Hippocampal formation (tissue), 2 donors: ENCODE measurements around the gene ARHGAP42.

ENCODE experiments used
- DNase-seq, 2 donors: peaks; one replicate each; lab custom pipeline; 2025; lab: John Stamatoyannopoulos, UW

Gene ARHGAP42

DNA sequence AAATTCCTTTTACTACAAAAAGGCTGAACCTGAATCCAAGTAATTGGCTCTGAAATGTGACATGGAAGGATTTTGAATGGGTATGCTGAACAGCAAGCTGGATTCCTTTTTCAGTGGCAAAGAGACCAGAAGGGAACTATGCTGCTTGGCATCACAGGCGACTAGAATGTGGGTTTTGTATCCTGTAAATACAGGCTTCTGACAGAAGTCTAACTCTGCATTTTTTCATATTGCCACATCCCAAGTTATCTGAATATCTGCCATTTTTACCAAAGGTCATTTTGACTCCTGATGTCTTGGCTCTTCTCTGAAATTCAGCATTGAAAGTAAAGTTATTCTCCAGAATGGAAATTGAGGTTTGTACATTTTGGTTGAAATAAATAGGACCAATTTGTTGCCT is 145.7 kb downstream of the ARHGAP42 start:
- no peak for DNase-seq

DNA sequence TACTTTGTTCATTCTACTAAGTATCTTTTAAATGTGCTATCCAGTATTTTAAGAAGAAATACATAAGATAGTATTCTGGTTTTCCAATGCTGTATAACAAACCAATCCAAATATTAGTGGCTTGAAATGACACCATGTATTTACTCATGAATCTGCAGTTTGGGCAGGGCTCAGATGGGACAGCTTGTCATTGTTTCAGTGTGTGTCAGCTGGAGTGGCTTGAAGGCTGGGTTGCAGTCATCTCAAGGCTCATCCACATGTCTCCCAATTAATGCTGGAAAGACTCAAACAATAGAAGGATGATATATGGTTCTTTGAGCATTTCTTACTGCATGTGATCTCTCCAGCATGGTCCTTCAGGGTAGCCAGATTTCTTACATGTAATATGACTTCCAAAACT is 146.2 kb downstream of the ARHGAP42 start:
- DNase-seq: no peak

DNA sequence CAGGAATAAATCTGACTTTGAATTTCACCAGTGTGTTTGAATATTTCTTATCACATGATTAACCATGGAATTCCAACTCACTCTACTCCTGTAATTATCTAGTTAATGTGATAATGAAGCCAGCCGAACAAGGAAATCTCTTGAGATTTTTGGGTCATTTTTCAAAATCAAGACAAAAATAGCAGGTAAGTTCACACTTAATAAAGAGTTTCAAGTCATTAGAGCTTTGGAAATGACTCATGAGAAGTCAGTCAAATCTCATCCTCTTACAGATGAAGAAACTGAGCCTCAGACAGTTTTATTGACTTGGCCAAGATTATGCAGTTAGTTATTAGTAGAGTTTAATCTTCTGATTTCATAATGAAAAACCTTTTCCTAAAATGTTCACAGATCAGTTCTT is 148.8 kb downstream of the ARHGAP42 start:
- DNase-seq: no peak

DNA sequence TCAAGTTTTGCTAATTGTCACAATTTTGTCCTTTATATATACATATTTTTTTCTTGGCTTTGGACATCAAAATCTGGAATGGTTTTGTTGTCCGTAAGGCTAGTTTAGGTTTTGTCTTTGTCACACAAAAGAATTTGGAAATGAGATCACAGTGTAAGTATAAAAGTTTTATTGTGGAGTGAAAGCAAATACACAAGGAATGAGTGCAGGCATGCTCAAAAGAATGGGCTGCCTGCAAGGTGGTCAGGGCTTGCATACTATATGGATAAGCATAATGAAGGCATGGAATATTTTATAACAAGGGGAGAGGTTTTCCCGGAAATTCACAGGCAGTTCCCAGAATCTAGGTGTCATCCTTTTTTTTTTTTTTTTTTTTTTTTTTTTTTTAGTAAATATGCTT is 150.2 kb downstream of the ARHGAP42 start:
- DNase-seq: no peak

DNA sequence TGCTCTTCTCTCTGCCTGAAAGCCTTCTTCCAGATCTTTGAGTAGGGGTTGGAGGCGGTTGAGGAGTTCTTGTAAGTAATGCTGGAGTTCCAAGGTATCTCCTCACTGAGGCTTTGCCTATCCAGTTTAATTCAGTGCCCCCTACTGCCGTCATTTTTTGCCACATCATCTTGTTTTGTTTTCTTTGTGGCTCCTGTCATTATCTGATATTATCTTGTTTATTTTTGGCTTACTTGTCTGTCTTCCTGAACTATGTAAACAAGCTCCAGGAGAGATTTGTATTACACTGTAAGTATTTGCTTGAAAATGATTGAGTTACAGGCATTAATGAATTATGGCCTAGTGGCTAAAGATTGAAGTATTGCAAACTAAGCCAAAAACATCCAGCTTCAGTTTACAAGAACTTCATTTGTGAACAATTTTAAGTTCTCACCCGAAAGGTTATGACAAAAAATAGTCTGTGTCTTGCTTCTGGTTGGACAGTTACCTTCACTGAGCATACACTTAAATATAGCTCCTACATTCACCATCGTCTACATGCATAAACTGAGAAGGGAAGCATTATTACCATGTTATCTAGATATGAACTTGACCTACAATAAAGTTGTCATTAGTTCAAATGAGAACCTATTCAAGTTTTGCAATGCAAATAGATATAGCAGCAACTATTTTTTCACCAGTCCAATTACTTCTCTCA is 154.8 kb downstream of the ARHGAP42 start:
- no peak for DNase-seq

DNA sequence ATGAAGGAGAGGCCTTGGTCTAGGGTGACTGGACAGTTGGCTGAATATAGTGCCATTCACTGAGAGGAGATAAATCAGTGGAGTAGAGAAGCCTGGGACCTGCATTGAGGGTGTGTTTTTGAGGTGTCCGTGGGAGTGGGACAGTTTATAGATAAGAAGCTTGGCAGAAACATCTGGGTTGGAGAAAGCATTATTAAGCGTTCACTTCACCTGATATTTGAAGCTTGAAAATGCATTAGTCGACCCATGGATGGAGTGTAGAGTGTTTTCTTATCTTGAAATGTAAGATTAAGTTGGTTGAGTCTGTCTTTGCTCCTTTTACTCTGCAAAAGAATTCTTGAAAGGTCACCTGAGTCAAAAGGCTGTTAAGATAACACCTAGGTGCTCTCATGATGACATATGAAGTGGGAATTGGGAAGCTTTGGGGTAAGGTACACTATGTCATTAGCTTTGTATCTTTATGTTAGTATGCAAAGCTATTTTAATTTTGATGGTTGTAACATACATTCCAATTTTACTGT is 160.7 kb downstream of the ARHGAP42 start:
- DNase-seq: no peak

DNA sequence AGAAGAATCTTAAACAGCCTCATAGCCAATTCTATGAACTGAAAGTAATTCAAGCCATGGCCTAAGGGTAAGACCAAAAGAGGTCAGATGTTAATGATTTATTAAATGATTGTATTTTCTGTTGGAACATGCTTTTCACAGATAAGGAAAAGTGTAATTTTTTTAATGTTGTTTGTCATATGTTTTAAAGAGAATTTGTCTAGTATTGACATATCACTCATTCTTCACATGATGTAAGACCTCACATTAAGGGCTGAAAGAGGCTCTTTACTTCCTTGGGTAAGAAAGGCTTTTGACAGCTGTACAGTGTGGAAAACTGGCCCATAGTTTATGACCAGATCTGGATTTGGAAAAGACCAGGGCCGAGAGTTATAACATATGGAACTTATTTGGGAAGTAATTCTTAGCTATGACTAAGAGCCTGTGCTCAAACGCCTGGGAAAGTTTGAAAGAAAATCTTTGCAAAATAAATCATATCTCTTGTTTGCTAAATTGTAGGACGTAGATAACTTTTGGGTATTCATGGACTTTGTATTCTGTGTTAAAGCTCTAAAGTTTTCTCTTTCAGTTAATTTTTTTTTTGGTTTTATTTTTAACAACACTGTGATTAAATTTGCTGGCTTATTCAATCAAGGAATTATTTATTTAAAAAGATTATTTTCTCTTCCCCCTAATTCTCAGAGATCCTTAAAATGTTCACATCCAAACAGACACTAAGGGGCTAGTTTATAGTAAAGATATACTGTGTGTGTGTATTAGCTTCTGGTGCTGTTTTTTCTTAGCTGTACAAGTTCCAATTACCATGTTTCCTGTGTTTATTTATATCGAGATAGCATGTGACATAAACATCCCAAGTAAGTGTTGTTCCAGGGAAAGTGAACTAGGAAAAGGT is 162.2 kb downstream of the ARHGAP42 start:
- DNase-seq: no peak

DNA sequence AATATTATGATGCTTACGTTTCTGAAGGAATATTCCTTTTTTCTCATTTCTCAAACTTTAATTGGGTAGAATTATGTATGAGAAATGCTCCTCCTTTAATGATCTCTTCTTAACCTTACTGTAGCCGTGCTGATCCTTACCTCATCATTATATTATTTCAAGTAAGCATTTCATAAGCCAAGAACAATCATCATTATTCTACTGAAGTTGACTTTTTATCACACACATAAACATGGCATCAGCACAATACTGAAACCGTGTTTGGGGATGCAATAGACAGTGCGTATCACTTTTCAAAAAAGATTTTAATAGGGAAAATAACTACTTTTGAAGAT is 162.8 kb downstream of the ARHGAP42 start:
- DNase-seq: no peak

DNA sequence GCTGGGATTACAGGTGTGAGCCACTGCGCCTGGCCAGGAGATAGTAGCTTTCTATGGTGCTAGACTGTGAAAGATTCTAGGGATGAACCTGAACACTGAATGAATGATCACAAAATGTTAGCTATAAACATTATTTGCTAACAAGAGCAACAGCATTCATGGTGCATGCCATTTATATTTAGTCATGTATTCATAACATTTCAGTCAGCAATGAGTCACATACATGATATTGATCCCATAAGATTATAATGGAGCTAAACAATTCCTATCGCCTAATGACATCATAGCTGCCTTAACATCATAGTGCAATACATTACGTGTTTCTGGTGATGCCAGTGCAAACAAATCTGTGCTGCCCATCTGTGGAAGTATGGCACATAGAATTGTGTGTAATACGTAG is 164.1 kb downstream of the ARHGAP42 start:
- no peak for DNase-seq

DNA sequence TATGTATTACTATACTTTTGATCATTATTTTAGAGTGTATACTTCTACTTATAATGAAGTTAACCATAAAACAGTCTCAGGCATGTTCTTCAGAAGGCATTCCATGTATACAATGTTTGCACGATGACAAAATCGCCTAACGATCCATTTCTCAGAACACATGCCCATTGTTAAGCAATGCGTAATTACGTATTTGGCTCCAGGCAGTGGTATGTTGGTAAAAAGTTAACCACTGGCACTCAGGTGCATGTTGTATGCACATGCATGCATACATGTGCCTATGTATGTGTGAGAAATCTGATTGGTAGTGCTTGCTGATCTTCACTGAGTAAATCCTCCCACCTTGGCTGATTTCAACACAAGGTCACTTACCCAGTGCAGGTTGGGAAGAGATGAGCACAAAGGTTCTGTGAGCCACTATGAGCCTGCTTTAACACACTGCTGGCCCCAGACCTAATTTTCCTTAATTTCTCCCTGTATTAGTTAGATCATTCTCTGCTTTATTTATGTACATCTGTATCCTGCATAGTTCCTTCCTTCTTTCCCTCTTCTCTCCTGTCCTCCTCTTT is 164.6 kb downstream of the ARHGAP42 start:
- no peak for DNase-seq

DNA sequence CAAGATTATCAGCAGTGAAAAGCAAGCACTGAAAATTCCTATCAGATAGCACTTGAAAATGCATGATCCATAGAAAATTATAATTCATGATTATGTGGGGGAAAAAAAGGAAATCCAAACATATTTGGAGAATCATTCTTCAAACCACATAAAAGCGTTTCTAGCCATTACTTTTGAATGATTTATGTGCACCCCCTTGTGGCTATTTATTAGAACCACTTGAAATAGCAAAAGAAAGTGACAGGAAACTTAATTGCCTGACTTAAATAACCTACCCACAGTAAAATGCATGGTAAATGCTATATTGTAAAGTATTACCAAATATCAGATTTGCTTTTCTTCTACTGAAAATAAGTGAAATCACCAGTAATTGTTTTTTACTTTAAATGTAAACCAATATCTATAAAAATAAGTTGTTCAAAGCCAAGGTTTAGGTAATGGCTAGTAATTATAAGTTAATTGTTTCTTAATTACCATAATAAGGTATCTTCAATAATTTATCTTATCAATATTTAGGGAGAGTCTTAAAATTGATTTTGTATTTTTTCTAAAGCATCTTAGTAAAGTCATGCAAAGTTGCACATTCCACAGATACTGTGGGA is 168.5 kb downstream of the ARHGAP42 start:
- DNase-seq: peak in 1 of 2 donors; percentile 71

DNA sequence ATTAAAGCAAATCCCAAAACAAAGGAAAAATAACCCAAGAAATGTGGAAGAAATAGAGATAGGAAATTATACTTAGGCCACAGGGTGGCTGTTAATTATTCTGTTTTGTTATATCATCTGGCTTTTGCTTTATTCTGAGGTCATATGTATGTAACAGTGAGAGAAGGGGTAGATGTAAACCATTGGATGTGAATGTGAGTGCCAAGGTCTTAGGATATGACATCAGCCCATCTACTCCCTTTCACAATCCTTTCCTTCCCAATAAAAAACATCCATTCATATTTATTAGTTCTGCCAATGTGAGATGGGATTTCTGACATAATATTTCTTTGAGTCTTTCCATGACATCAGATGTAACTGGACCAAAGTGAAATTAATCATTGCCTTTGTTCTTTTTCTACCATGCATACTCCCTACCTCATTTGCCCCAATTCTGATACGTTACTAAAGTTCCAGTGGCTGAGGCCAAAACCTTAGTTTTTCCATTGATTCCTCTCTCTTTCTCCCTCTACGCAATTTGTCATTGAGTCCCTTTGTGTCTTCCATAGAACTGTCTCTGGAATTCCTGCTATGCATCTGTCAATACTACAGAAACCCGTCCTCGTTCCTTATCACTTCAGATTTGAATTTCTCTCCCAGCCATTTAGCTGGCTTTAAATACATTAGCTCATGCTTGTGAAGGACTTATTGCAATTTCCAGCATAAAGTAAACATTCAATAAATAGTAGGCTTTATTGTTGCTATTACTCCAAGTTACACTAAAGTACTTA is 170.3 kb downstream of the ARHGAP42 start:
- DNase-seq: no peak

DNA sequence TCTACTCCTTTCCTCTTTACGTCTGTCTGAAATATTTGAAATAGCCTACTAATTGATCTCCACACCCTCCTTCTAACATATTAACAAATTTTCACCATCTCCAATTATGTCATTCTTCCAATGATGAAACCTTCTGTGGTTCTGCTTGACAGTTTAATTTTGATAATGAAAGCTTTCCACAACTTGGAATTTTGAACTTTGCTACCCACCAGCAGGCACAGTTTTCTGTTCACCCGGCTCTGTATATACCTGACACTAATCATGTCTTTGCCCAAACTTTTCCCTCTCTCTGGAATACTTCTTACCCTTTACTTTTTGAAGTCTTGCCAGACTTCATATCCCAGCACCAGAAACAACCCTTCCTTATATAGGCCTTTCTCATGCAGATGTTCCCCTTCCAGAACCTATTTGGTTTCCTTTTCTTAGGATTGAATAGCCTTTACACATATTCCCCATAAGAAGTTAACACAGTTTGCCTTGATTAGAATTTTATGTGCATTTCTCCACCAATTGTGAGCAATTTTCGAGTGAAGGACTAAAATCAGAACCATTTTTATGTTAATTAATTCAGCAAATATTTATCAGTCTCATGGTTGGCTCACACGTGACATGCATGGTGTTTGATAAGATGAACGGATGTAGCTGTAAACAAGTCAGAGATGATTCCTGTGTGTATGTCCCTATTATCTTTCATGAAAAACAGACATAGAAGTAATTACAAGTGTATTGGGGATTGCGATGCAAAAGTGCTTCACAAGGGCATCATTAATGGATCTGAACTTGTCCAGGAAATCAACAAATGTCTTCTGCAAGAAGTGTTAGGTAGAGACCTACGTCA is 173.4 kb downstream of the ARHGAP42 start:
- no peak for DNase-seq

DNA sequence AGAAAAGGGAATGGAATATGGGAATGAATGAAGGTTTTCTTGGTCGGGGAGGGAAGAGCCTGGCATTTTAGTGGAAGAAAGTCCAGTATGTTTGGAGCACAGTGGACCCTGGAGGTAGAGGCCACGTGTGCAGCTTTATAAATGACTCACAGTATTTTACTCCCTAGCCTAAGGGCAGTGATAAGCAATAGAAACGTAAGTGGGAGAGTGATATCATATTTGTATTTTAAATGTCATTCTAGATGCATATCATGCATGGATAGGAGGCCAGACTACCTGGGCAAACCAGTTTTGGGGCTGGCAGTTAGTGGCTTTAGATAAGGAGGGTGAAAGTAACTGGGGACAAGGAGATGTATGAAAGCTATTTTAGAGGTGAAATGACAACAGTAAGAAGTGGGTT is 174.1 kb downstream of the ARHGAP42 start:
- no peak for DNase-seq

DNA sequence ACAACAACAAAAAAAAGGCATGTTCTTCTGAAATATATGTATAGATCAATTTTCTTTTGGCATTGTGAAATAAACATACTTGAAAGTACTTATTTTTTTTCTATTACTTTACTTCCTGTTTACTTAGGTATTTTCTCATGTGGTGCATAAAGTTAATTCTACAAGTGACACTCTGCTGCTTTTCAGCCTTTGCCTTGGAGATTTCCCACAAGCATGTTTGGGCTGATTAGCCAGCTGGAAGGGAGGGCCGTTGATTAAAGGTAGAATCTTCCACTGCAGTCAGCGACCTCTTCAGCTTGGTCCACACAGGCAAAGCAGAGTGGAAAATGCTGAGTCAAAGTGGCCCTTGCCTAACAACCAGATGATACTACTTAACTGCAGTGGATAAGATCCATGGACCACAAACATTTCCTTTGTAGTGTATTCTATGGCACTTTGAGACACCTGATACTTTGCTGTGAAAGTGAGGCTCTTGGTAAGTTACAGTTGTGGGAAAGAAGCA is 176.0 kb downstream of the ARHGAP42 start:
- DNase-seq: no peak

DNA sequence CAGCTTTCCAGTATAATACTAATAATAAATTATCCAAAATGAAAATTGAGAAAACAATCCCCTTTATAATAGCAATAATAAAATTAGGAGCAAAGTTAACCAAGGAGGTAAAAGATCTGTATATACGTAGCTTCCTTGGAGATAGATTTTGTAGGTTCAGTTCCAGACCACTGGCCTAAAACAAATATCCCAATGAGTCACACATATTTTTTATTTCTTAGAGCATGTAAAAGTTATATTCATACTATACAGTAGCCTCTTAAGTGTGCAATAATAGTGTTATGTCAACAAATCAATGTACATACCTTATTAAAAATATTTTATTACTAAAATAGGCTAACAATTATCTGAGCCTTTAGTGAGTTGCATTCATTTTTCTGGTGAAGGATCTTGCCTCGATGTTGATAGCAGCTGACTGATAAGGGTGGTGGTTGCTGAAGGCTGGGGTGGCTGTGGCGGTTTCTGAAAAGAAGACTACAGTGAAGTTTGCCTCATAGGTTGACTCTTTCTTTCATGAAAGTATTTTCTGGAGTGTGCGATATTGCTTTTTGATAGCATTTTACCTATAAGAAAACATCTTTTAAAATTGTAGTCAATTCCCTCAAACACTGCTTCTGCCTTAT is 178.5 kb downstream of the ARHGAP42 start:
- no peak for DNase-seq

DNA sequence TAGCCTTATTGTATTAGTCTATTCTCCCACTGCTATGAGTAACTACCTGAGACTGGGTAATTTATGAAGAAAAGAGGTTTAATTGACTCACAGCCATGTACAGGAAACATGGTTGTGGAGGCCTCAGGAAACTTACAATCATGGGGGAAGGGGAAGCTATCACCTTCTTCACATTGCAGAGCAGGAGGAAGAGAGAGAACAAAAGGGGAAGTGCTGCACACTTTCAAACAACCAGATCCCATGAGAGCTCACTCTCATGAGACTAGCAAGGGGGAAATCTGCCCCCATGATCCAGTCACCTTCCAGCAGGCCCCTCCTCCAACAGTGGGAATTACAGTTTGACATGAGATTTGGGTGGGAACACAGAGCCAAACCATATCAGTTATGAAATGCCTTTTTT is 179.4 kb downstream of the ARHGAP42 start:
- no peak for DNase-seq

DNA sequence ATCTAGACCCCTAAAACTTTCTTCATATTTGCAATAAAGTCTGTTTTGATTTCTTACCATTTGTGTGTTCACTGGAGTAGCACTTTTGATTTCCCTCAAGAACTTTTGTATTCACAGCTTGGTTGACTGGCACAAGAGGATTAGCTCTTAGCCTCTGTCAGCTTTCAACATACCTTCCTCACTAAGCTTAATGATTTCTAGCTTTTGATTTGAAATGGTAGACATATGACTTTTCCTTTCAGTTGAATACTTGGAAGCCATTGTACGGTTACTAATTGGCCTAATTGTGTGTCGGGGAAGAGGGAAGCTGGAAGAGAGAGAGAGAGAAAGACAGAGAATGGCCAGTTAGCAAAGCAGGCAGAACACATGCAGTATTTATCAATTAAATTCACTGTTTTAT is 180.5 kb downstream of the ARHGAP42 start:
- no peak for DNase-seq

DNA sequence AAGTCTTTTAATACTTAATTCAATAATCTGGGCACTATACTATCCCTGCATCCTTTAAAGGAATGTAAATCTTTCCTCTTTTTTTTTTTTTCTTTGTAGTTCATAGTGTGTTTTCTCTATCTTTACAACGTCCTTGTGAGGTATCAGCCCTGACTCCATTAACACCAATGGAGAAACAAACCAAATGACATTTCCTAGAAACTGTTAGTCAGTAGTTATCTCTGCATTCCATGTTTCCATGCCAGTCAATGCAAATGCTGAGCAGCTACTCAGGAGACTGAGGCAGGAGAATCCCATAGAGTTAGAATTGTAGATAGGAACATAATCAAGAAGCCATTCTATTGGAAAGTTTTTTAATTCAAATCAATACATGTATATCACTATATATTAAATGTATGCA is 182.2 kb downstream of the ARHGAP42 start:
- no peak for DNase-seq

DNA sequence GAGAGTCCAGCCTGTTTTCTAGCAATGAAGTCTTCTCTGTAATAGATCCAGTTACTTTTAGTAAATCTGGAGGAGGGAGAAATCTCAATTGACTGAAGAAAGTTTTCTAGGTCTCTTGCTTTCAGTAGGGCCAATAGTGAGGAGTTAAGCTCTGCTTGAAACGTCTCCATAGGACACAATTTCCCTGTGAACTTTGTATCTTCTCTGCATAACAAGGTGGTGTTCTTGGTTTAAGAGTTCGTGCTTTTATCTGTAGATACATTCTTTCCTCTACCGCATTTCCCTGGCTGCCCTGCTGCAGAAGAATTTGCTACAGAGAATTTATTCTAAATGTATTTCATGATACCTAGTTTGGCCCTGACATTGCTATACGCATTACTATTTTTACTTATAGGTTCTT is 183.1 kb downstream of the ARHGAP42 start:
- no peak for DNase-seq
